ENCODE measurements around the gene CASKIN1. TPM values are rescaled to one million over a fixed set of nuclear protein-coding genes. Genes with fewer than 3 reads are reported as not detected.

Gene CASKIN1
- total and polyA plus RNA-seq, 2 of the 8 experiments (the other 6 are each of a cell fraction or from before 2014, with no cell fraction given) = 1.2 to 6.4 TPM

DNA sequence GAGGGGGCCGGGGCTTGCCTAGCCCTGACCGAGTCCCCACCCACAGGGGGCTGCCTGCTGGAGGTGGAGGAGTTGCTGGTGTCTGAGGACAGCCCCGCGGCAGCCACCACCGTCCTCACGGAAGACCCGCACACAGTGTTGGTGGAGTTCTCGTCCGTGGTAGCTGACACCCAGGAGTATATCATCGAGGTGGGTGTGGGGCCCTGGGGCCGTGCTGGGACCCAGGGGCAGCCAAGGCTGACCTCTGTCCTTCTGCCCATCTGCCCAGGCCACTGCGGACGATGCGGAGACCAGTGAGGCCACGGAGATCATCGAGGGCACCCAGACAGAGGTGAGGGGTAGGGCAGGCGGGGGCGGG lies 38.4 kb upstream of the CASKIN1 start:
- H2BK5ac ChIP-seq (ENCODE audit: low read depth, low read length) = no peak overlapping the region
- CTCF ChIA-PET (ENCODE audit: partially characterized antibody) = interaction anchor here (0.6 to 2.7 kb wide), 2 partner anchors 10 to 20 kb away, joined by 3 to 9 read pairs; no protein-coding TSS in a partner anchor
- TF ChIP-seq HDAC2 (IDR thresholded peaks at IDR 0.05; ENCODE audit: borderline replicate concordance in 1 of 2, low read depth in 2 of 2, low read length in 2 of 2) (no peak), JUND (IDR thresholded peaks at IDR 0.05; ENCODE audit: low read length) (no peak), ZNF274 (IDR thresholded peaks at IDR 0.05; ENCODE audit: borderline replicate concordance, extremely low read depth, low read length) (no peak), SUZ12 (IDR thresholded peaks at IDR 0.05; ENCODE audit: low read length) (no peak), NANOG (IDR thresholded peaks at IDR 0.05; ENCODE audit: insufficient read depth, low read depth, low read length, poor library complexity, severe bottlenecking) (no peak), JUN (IDR thresholded peaks at IDR 0.05; ENCODE audit: low read depth, low read length) (no peak), CTBP2 (IDR thresholded peaks at IDR 0.05; ENCODE audit: borderline replicate concordance, insufficient read depth, insufficient read length, low read length) (no peak), EP300 (IDR thresholded peaks at IDR 0.05; ENCODE audit: borderline replicate concordance in 1 of 2, low read depth in 2 of 2, low read length in 2 of 2) (no peak), BCL11A (IDR thresholded peaks at IDR 0.05; ENCODE audit: low read depth in 2 of 2, low read length in 2 of 2) (no peak), HDAC6 (IDR thresholded peaks at IDR 0.05; ENCODE audit: low read depth, low read length) (no peak)
- TF ChIP-seq, protein P1, sequence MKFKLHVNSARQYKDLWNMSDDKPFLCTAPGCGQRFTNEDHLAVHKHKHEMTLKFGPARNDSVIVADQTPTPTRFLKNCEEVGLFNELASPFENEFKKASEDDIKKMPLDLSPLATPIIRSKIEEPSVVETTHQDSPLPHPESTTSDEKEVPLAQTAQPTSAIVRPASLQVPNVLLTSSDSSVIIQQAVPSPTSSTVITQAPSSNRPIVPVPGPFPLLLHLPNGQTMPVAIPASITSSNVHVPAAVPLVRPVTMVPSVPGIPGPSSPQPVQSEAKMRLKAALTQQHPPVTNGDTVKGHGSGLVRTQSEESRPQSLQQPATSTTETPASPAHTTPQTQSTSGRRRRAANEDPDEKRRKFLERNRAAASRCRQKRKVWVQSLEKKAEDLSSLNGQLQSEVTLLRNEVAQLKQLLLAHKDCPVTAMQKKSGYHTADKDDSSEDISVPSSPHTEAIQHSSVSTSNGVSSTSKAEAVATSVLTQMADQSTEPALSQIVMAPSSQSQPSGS (IDR thresholded peaks at IDR 0.05; ENCODE audit: low read length) = no peak

More for the DNA sequence above, 38.4 kb upstream of the CASKIN1 start:
- Histone ChIP-seq H3K9ac (replicated peaks in 1 of 4; ENCODE audit: extremely low read depth in 1 of 4, low read depth in 3 of 4, low read length in 3 of 4) (no peak overlapping the region), H3K56ac (replicated peaks; ENCODE audit: insufficient read length, low read depth, low read length) (no peak overlapping the region), H2BK120ac (replicated peaks; ENCODE audit: low read depth, low read length) (no peak overlapping the region), H3K4me1 (replicated peaks in 1 of 4; ENCODE audit: control insufficient read depth in 3 of 4, insufficient read depth in 4 of 4, low read length in 3 of 4) (peaks cover 0 to 19% (median 10%) of the 10 kb centered on the region in 4 experiments; a peak in 5 of 7 replicates), H3K14ac (ENCODE audit: insufficient read length) (no peak overlapping the region), H2BK20ac (ENCODE audit: low read length) (no peak overlapping the region), H2AFZ (ENCODE audit: low read length) (no peak overlapping the region), H3K27me3 (replicated peaks in 1 of 4; ENCODE audit: control insufficient read depth in 3 of 4, extremely low read depth in 1 of 4, insufficient read depth in 3 of 4, low read length in 3 of 4) (peaks cover 4 to 20% (median 16%) of the 10 kb centered on the region in 4 experiments; a peak in 6 of 7 replicates), H2AK5ac (ENCODE audit: low read depth, low read length) (no peak overlapping the region), H3K79me2 (ENCODE audit: control insufficient read depth in 1 of 2, insufficient read depth in 2 of 2, low read length in 2 of 2) (no peaks in the 10 kb centered on the region), H3K18ac (ENCODE audit: extremely low read depth, low read length) (no peak overlapping the region), H3K4me3 (ENCODE audit: extremely low read depth in 1 of 4, insufficient read depth in 2 of 4, low read depth in 3 of 4, low read length in 4 of 4) (no peak overlapping the region), H4K91ac (replicated peaks; ENCODE audit: insufficient read length, low read length) (no peak overlapping the region), H3K9me3 (ENCODE audit: insufficient read depth in 2 of 2, low read depth in 1 of 2, low read length in 1 of 2) (no peaks in the 10 kb centered on the region), H2BK12ac (ENCODE audit: low read depth, low read length) (no peak overlapping the region), H3K79me1 (ENCODE audit: low read depth, low read length) (no peaks in the 10 kb centered on the region), H4K20me1 (replicated peaks in 1 of 2; ENCODE audit: control insufficient read depth in 1 of 2, insufficient read depth in 2 of 2, low read length in 2 of 2) (peaks cover 3 to 16% of the 10 kb centered on the region in 2 experiments), H3K23ac (ENCODE audit: insufficient read length) (no peak overlapping the region), H3K23me2 (ENCODE audit: low read depth, low read length) (peaks cover 16% of the 10 kb centered on the region; the same call in 1 of the 2 replicates), H4K8ac (ENCODE audit: extremely low read depth, insufficient read depth, low read length) (no peak overlapping the region; the same call in 1 of the 2 replicates), H3K4me2 (ENCODE audit: insufficient read depth in 1 of 2, low read depth in 2 of 2, low read length in 2 of 2) (no peak overlapping the region), H4K5ac (ENCODE audit: insufficient read length, low read depth, low read length) (no peak overlapping the region), H3K27ac (ENCODE audit: low read depth, low read length) (no peak overlapping the region), H3K36me3 (ENCODE audit: control insufficient read depth in 2 of 4, insufficient read depth in 4 of 4, low read length in 3 of 4) (peaks cover 3 to 42% (median 6%) of the 10 kb centered on the region in 4 experiments; a peak in 5 of 8 replicates), H2BK15ac (ENCODE audit: low read length) (no peak overlapping the region), H3K4ac (replicated peaks; ENCODE audit: insufficient read length, low read depth, low read length) (no peak overlapping the region)
- WGBS, 2 experiments (ENCODE audit: extremely low coverage in 1 of 2, insufficient coverage in 1 of 2, insufficient read length in 1 of 2, insufficient replicate concordance in 2 of 2, low coverage in 1 of 2, low lambda C conversion rate in 2 of 2, missing lambda C conversion rate in 1 of 2) = 100% methylated on average over 9 of the region's 18 CpGs; no CpG with 5 or more reads in 1 of the 2 experiments
- DNase-seq (ENCODE audit: low read depth in 1 of 2, low spot score in 2 of 2) = no peak
- POLR2A ChIA-PET (ENCODE audit: partially characterized antibody) = interaction anchor here (0.8 to 4.5 kb wide), 8 partner anchors 8 to 297 kb away, joined by 3 to 21 read pairs (median 6); partner anchors contain the start of genes CEMP1, E4F1, ECI1 and MLST8
- no peak for FAIRE-seq

Data from H1 (cell line).